HepG2 (cell line): Measurements from ENCODE around the gene CNNM2. TPM values are rescaled to one million over a fixed set of nuclear protein-coding genes. Genes with fewer than 3 reads are reported as not detected.
A peak's percentile ranks its signal among the peaks of the same experiment; 100 is the strongest.

Source experiments
- ARNT2 ChIP-seq: sonication (generic); formaldehyde crosslinking; IDR thresholded peaks from 2 replicates; pipeline ENCODE4 v1.8.0; 2022; ENCODE audit warnings: mild to moderate bottlenecking, low read depth, missing genetic modification reagents, moderate library complexity
- CEBPG ChIP-seq: IDR thresholded peaks from 2 replicates; pipeline ENCODE4 v1.6.1; 2016
- CREBL2 ChIP-seq: sonication (generic); formaldehyde crosslinking; IDR thresholded peaks from 2 replicates; pipeline ENCODE4 v1.8.1; 2023; ENCODE audit warnings: missing genetic modification reagents, mild to moderate bottlenecking, borderline replicate concordance
- FUBP1 ChIP-seq: sonication (generic); formaldehyde crosslinking; IDR thresholded peaks from 2 replicates; pipeline ENCODE4 v1.5.1; 2020; ENCODE audit warnings: missing genetic modification reagents, mild to moderate bottlenecking, borderline replicate concordance
- HIVEP1 ChIP-seq: sonication (generic); formaldehyde crosslinking; IDR thresholded peaks from 2 replicates; pipeline ENCODE4 v1.4.0; 2020; ENCODE audit warnings: mild to moderate bottlenecking, missing genetic modification reagents
- HNRNPL ChIP-seq: fragments of 200-400 bp; formaldehyde crosslinking; IDR thresholded peaks from 2 replicates; pipeline ENCODE4 v1.6.1; 2017; ENCODE audit warnings: mild to moderate bottlenecking, low read depth, low read length
- HOXA3 ChIP-seq: sonication (generic); formaldehyde crosslinking; IDR thresholded peaks from 2 replicates; pipeline ENCODE4 v1.5.0; 2020; ENCODE audit warnings: missing genetic modification reagents
- HOXA9 ChIP-seq: sonication (generic); formaldehyde crosslinking; IDR thresholded peaks from 2 replicates; pipeline ENCODE4 v1.8.1; 2022; ENCODE audit warnings: missing genetic modification reagents, mild to moderate bottlenecking, moderate library complexity, borderline replicate concordance
- KDM5A ChIP-seq: fragments of 200-600 bp; sonication (generic); IDR thresholded peaks from 2 replicates; pipeline ENCODE4 v1.7.0; 2018; ENCODE audit warnings: antibody characterized with exemption, mild to moderate bottlenecking, low read length, borderline replicate concordance
- MBNL3 ChIP-seq: fragments of 250-450 bp; sonication (Bioruptor Pico); conservative IDR thresholded peaks from 2 replicates; pipeline ENCODE4 v1.8.0; 2022; ENCODE audit warnings: mild to moderate bottlenecking, inconsistent platforms
- NFYB ChIP-seq: sonication (generic); formaldehyde crosslinking; IDR thresholded peaks from 2 replicates; pipeline ENCODE4 v1.4.0; 2020; ENCODE audit warnings: missing genetic modification reagents
- PAX8 ChIP-seq: sonication (generic); formaldehyde crosslinking; IDR thresholded peaks from 2 replicates; pipeline ENCODE4 v1.8.0; 2022; ENCODE audit warnings: mild to moderate bottlenecking, missing genetic modification reagents, borderline replicate concordance
- SALL2 ChIP-seq: sonication (generic); formaldehyde crosslinking; IDR thresholded peaks from 2 replicates; pipeline ENCODE4 v1.8.1; 2023; ENCODE audit warnings: mild to moderate bottlenecking, missing genetic modification reagents, inconsistent platforms
- ZNF121 ChIP-seq: sonication (generic); formaldehyde crosslinking; IDR thresholded peaks from 2 replicates; pipeline ENCODE4 v1.5.0; 2020; ENCODE audit warnings: mild to moderate bottlenecking, missing genetic modification reagents
- ZNF564 ChIP-seq: sonication (generic); formaldehyde crosslinking; IDR thresholded peaks from 2 replicates; pipeline ENCODE4 v1.8.1; 2023; ENCODE audit warnings: mild to moderate bottlenecking, missing genetic modification reagents
- ZNF777 ChIP-seq: sonication (generic); formaldehyde crosslinking; IDR thresholded peaks from 2 replicates; pipeline ENCODE4 v1.4.0; 2020; ENCODE audit warnings: missing genetic modification reagents
- polyA plus RNA-seq, 8 experiments: library from polyadenylated mRNA; depleted of rRNA in 3 of 8; stranded (reverse) in 7 of 8; unstranded in 1 of 8; fragments of >200 nt; fragmentation: Illumina TruSeq in 4 of 8; extraction: Trizol in 4 of 8; gene quantifications; 2 replicates each; pipeline versions ENCODE4 v1.2.1 to v1.2.3, GENCODE V29; 2011 to 2016; ENCODE audit warnings: low read depth in 4 of 8, missing spikeins in 1 of 8, mixed read lengths in 1 of 8; ENCODE audit not compliant: insufficient read depth in 1 of 8
- total RNA-seq, 5 experiments: library from RNA; depleted of rRNA; stranded (reverse); fragments of >200 nt; fragmentation: Illumina TruSeq; extraction: Trizol; gene quantifications; 2 replicates each; pipeline ENCODE4 v1.2.3, GENCODE V29; 2016; ENCODE audit warnings: low read depth in 1 of 5
- TF ChIP-seq, protein P1 (sequence below), 2 experiments: fragments of 450-650 bp in 1 of 2; sonication (generic) in 1 of 2; formaldehyde crosslinking in 1 of 2; IDR thresholded peaks; 2 replicates each; pipeline versions ENCODE4 v1.6.1 to v1.8.0; 2016 to 2022; ENCODE audit warnings: antibody characterized with exemption in 1 of 2, mild to moderate bottlenecking in 1 of 2, missing genetic modification reagents in 1 of 2
- TF ChIP-seq, protein P2 (sequence below): sonication (generic); formaldehyde crosslinking; IDR thresholded peaks from 2 replicates; pipeline ENCODE4 v1.5.0; 2020; ENCODE audit warnings: mild to moderate bottlenecking, low read depth, missing genetic modification reagents, borderline replicate concordance

CNNM2 gene
- total and polyA plus RNA-seq, 2 of the 13 experiments (the other 11 are each of a cell fraction or from before 2014, with no cell fraction given) = 7.1 to 9.0 TPM

DNA sequence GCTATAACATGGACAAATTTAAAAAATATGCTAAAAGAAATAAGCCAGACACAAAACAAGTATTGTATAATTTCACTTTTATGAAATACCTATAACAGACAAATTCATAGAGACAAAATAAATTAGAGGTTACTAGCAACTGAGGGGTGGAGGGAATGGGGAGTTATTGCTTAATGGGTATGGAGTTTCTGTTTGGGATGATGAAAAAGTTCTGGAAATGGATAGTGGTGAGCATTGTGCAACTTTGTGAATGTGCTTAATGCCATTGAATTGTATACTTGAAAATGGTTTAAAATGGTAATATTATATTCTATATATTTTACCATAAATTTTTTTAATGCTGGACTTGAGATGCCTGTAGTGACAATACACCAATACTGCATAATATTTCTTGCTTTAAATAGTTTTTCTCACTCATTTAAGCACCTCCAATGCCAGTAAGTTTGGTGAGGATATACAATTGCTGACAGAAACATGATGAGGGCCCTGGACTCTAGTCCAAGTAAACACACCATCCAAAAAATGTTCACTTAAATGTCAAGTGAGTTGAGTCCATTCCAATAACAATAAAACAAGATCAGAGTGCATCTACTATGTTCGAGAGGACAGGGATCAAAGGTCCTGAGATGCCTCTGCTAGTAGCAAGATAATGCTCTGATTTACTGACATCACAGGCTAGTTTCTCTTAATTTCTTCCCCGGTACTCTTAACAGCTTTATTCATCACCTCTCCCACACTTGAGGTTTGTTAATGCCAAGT, 203.1 kb downstream of the CNNM2 start (continued):
- TF ChIP-seq, protein P1, sequence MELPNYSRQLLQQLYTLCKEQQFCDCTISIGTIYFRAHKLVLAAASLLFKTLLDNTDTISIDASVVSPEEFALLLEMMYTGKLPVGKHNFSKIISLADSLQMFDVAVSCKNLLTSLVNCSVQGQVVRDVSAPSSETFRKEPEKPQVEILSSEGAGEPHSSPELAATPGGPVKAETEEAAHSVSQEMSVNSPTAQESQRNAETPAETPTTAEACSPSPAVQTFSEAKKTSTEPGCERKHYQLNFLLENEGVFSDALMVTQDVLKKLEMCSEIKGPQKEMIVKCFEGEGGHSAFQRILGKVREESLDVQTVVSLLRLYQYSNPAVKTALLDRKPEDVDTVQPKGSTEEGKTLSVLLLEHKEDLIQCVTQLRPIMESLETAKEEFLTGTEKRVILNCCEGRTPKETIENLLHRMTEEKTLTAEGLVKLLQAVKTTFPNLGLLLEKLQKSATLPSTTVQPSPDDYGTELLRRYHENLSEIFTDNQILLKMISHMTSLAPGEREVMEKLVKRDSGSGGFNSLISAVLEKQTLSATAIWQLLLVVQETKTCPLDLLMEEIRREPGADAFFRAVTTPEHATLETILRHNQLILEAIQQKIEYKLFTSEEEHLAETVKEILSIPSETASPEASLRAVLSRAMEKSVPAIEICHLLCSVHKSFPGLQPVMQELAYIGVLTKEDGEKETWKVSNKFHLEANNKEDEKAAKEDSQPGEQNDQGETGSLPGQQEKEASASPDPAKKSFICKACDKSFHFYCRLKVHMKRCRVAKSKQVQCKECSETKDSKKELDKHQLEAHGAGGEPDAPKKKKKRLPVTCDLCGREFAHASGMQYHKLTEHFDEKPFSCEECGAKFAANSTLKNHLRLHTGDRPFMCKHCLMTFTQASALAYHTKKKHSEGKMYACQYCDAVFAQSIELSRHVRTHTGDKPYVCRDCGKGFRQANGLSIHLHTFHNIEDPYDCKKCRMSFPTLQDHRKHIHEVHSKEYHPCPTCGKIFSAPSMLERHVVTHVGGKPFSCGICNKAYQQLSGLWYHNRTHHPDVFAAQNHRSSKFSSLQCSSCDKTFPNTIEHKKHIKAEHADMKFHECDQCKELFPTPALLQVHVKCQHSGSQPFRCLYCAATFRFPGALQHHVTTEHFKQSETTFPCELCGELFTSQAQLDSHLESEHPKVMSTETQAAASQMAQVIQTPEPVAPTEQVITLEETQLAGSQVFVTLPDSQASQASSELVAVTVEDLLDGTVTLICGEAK (IDR thresholded peaks at IDR 0.05) = no peak
- TF ChIP-seq, protein P1 (CRISPR knock-in tag; IDR thresholded peaks at IDR 0.05) = no peak; the same call in 1 of the 2 replicates
- TF ChIP-seq, protein P2, sequence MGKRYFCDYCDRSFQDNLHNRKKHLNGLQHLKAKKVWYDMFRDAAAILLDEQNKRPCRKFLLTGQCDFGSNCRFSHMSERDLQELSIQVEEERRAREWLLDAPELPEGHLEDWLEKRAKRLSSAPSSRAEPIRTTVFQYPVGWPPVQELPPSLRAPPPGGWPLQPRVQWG = no peak
- TF ChIP-seq HIVEP1 (CRISPR knock-in tag) = no peak
- TF ChIP-seq KDM5A = no peak
- TF ChIP-seq PAX8 (CRISPR knock-in tag) = no peak
- no peak for TF ChIP-seq HNRNPL
- no peak for TF ChIP-seq FUBP1
- no peak for TF ChIP-seq MBNL3 (CRISPR knock-in tag)
- TF ChIP-seq ZNF564 (CRISPR knock-in tag) = no peak
- TF ChIP-seq CEBPG = peak; percentile 84
- TF ChIP-seq ARNT2 (CRISPR knock-in tag) = no peak
- no peak for TF ChIP-seq HOXA9 (CRISPR knock-in tag)
- TF ChIP-seq HOXA3 = peak; percentile 46
- TF ChIP-seq SALL2 (CRISPR knock-in tag) = no peak
- TF ChIP-seq ZNF121 (CRISPR knock-in tag) = no peak
- TF ChIP-seq CREBL2 (CRISPR knock-in tag) = no peak
- no peak for TF ChIP-seq NFYB (CRISPR knock-in tag)
- TF ChIP-seq ZNF777 (CRISPR knock-in tag) = no peak
